PFSK-1 (cell line): ENCODE data around the gene SF3B5.

Experiments
- FOXP2 ChIP-seq: optimal IDR thresholded peaks from 2 replicates; pipeline ENCODE3; 2011; ENCODE audit warnings: borderline replicate concordance, control low read depth, inconsistent platforms; ENCODE audit not compliant: insufficient read depth; ENCODE audit errors: extremely low read length, extremely low read depth
- POLR2AphosphoS5 ChIP-seq: IDR thresholded peaks from 2 replicates; pipeline ENCODE4 v1.6.1; 2012; ENCODE audit warnings: low read depth, mild to moderate bottlenecking, control low read depth, low read length, moderate library complexity
- REST ChIP-seq, 2 experiments: IDR thresholded peaks; 2 replicates each; pipeline versions ENCODE4 v1.6.1 to v1.8.0; 2011 to 2012; ENCODE audit warnings: low read depth in 2 of 2, low read length in 2 of 2, control low read depth in 1 of 2, inconsistent platforms in 1 of 2, mild to moderate bottlenecking in 1 of 2, moderate library complexity in 1 of 2; ENCODE audit not compliant: insufficient read depth in 1 of 2
- SIN3A ChIP-seq: IDR thresholded peaks from 2 replicates; pipeline ENCODE4 v1.6.1; 2012; ENCODE audit warnings: mild to moderate bottlenecking, low read length, moderate library complexity, borderline replicate concordance; ENCODE audit not compliant: insufficient read depth
- TAF1 ChIP-seq: IDR thresholded peaks from 2 replicates; pipeline ENCODE4 v1.6.1; 2012; ENCODE audit warnings: low read length, control low read depth, borderline replicate concordance; ENCODE audit not compliant: insufficient read depth

Gene SF3B5

GRCh38 chr6:144075875-144076274 is 19.5 kb downstream of the SF3B5 start:
- TF ChIP-seq TAF1 (no peak), REST (IDR thresholded peaks at IDR 0.05; ENCODE audit: insufficient read depth in 1 of 2, low read depth in 2 of 2, low read length in 2 of 2) (no peak), SIN3A (no peak), POLR2AphosphoS5 (no peak), FOXP2 (no peak)

GRCh38 chr6:144075187-144075586 is 20.2 kb downstream of the SF3B5 start:
- TF ChIP-seq TAF1, result no peak

GRCh38 chr6:144073024-144073423 is 22.3 kb downstream of the SF3B5 start:
- TF ChIP-seq SIN3A, result no peak
- TF ChIP-seq POLR2AphosphoS5, result no peak
- TF ChIP-seq TAF1, result no peak
- TF ChIP-seq REST (IDR thresholded peaks at IDR 0.05; ENCODE audit: insufficient read depth in 1 of 2, low read depth in 2 of 2, low read length in 2 of 2), result no peak
- no peak for TF ChIP-seq FOXP2

- TF ChIP-seq REST (IDR thresholded peaks at IDR 0.05; ENCODE audit: insufficient read depth in 1 of 2, low read depth in 2 of 2, low read length in 2 of 2), result no peak
- TF ChIP-seq SIN3A, result no peak
- TF ChIP-seq TAF1, result no peak
- no peak for TF ChIP-seq POLR2AphosphoS5
- TF ChIP-seq FOXP2, result no peak
These were observed 25.9 kb downstream of the SF3B5 start for GRCh38 chr6:144069506-144069905.

- TF ChIP-seq TAF1 (no peak), FOXP2 (no peak), REST (IDR thresholded peaks at IDR 0.05; ENCODE audit: insufficient read depth in 1 of 2, low read depth in 2 of 2, low read length in 2 of 2) (no peak)
These were observed 26.6 kb downstream of the SF3B5 start for GRCh38 chr6:144068794-144069193.
